ENCODE data around the gene GTF2I.
"Not testable (repeated sequence)": the region's sequence is repeated elsewhere in the genome, so short reads cannot be mapped to it uniquely, and the experiment has no call there.

Gene GTF2I

DNA sequence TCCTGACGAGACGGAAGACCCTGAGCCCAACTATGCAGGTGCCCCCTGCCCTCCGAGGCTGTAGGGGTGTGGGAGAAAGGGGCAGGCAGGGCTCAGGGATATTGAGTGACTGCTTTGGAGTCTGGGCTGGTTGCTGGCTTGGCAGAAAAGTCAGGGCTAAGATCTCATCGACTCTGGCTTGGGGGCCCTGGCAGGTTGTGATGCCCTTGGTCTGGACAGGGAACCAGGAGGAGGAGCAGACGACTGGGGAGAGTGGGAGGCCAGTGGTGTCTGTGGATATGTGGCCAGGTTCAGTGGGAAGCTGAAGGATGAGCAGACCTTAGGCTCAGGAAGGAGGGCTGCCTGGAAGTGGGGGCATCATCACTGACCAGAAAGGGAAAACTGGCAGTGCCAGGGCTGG is 126.1 kb downstream of the GTF2I start:
- not testable (repeated sequence) for DNase-seq

DNA sequence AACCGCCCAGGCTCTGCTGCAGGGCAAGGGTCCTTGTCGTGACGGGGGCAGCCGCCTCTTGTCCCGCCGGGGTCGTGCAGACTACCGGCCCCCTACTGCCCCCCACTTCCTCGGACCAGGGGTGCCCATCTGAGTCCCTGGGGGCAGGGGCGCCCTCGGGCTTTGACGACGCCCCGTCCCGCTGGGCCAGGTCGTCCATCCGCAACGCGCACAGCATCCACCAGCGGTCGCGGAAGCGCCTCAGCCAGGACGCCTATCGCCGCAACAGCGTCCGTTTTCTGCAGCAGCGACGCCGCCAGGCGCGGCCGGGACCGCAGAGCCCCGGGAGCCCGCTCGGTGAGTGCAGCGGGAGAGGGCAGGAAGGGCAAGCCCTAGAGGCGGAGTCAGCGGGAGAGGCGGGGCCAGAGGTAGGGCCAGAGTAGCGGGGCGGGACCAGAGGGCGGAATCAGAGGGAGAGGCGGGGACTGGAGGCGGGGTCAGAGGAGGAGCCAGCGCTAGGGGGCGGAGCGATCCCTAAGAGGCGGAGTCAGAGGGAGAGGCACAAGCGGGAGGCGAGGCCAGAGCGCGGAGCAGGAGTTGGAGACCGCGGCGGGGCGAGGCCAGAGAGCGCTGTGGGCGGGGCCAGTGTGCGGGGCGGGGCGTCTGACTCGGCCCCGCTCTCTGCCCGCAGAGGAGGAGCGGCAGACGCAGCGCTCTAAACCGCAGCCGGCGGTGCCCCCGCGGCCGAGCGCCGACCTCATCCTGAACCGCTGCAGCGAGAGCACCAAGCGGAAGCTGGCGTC is 131.0 kb downstream of the GTF2I start:
- peak; percentile 95 to 98 for DNase-seq

DNA sequence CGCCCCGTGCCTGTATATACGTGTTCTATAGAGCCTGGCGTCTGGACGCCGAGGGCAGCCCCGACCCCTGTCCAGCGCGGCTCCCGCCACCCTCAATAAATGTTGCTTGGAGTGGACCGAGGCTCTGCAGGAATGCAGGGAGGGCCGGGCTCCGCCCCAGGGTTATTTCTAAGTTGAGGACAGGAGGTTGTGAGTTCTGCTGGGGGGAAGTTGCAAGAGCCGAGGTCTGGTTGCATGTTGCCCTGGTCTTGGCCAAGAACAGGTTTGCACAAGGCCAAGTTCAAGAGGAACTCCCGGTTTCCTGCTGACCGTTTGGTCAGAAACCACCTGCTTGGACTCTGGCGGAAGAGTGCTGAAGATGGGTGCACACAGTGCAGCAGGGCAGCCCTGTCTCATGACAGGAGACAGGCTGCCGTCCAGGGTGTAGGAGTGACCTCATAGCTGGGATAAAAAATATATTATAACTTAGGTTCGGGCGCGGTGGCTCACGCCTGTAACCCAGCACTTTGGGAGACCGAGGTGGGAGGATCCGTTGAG is 131.8 kb downstream of the GTF2I start:
- not testable (repeated sequence) for DNase-seq

DNA sequence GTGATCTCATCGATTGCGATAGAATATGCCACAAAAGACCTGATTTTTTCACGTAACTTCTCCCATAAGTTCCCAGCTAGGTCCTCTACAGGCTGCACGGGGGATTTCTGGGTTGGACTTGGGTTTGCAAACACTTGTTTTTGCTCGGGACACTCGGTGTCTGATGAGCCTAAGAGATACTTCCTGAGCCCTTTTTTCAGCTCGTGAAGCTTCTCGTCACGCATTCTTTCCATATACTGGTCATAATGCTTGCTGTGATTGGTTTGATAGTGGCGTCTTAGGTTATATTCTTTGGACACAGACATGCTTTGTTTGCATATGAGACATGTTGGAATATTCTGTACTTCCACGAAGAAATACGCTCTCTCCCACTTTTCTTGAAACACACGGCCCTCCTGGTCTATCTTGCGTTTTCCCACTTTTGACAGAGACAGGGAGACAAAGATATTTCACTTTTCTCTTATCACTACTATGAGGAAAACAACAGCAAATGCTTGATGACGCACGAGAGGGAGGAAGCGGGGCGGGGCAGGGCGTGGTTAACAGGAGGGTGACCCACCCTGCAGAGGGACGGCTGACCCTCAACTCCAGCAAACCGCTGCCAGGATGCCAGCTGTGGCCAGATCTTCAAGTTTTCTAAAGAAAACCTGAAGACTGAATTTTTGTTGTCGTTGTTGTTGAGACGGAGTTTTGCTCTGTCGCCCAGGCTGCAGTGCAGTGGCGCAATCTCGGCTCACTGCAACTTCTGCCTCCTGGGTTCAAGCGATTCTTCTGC is 140.5 kb downstream of the GTF2I start:
- DNase-seq, result not testable (repeated sequence)

DNA sequence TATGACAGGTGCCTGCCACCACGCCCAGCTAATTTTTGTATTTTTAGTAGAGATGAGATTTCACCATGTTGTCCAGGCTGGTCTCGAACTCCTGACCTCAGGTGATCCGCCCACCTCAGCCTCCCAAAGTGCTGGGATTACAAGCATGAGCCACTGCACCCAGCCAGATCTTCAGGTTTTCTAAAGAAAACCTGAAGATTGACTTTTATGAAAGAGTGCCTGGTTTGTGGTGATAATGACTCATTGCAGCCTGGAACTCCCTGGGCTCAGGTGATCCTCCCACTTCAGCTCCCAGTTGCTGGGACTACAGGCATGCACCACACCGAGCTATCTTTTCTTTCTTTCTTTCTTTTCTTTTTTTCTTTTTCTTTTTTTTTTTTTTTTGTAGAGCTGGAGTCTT is 141.1 kb downstream of the GTF2I start:
- not testable (repeated sequence) for DNase-seq

Measured in CD4-positive, alpha-beta T cell treated with Interferon alpha-2 for 1 hour (primary cell).